Activated CD8-positive, alpha-beta memory T cell treated with anti-CD3 and anti-CD28 coated beads, Interleukin-2, amount 50 U/mL, for 1 hour (primary cell): ENCODE data around the gene MYH9.

Experiments used
- DNase-seq: peaks from one replicate; pipeline ENCODE4 v3.0.0-alpha.2; 2020; ENCODE audit errors: extremely low read depth

Gene MYH9

GRCh38 chr22:36349726-36350125 is 38.0 kb downstream of the MYH9 start:
- DNase-seq = no peak

- no peak for DNase-seq
Observed at GRCh38 chr22:36348760-36349159, 39.0 kb downstream of the MYH9 start.

GRCh38 chr22:36347094-36347493 is 40.7 kb downstream of the MYH9 start:
- DNase-seq = no peak

GRCh38 chr22:36344106-36344827 is 43.5 kb downstream of the MYH9 start:
- DNase-seq = no peak

- no peak for DNase-seq
Observed at GRCh38 chr22:36343720-36344105, 44.1 kb downstream of the MYH9 start.

- DNase-seq = no peak
Observed at GRCh38 chr22:36343070-36343719, 44.6 kb downstream of the MYH9 start.

GRCh38 chr22:36341640-36342041 is 46.1 kb downstream of the MYH9 start:
- no peak for DNase-seq

GRCh38 chr22:36340621-36341020 is 47.1 kb downstream of the MYH9 start:
- DNase-seq = no peak

- no peak for DNase-seq
Observed at GRCh38 chr22:36339171-36340065, 48.3 kb downstream of the MYH9 start.

GRCh38 chr22:36337365-36338130 is 50.2 kb downstream of the MYH9 start:
- no peak for DNase-seq

GRCh38 chr22:36336246-36337182 is 51.3 kb downstream of the MYH9 start:
- no peak for DNase-seq

GRCh38 chr22:36335621-36336020 is 52.1 kb downstream of the MYH9 start:
- DNase-seq = no peak

GRCh38 chr22:36334821-36335603 is 52.8 kb downstream of the MYH9 start:
- no peak for DNase-seq

- no peak for DNase-seq
Observed at GRCh38 chr22:36334081-36334820, 53.5 kb downstream of the MYH9 start.

GRCh38 chr22:36333644-36334043 is 54.1 kb downstream of the MYH9 start:
- DNase-seq = no peak

GRCh38 chr22:36332623-36333332 is 55.0 kb downstream of the MYH9 start:
- DNase-seq = no peak

GRCh38 chr22:36331912-36332622 is 55.7 kb downstream of the MYH9 start:
- no peak for DNase-seq
